HCT116 (cell line): ENCODE data around the gene PDLIM5. TPM values are rescaled to one million over a fixed set of nuclear protein-coding genes. Genes with fewer than 3 reads are reported as not detected.

Experiments used
- ATAC-seq: fragments of 200-7000 bp; cut with Tn5 transposase; 2 replicates; pipeline ENCODE4 v1.9.1; 2020; ENCODE audit warnings: mild to moderate bottlenecking, moderate library complexity
- BruUV-seq: library from RNA; stranded (reverse); fragments of 400-500 nt; replicated peaks from 2 replicates; lab custom pipeline; 2021; lab: Mats Ljungman, UMichigan
- CTCF ChIA-PET: fragments of 300-600 bp; sonication (Branson Sonifier 250); formaldehyde crosslinking; loops from one replicate; lab custom pipeline; 2021; ENCODE audit warnings: antibody characterized with exemption; lab: Charles Lee
- POLR2A ChIA-PET: fragments of 300-600, 350-600 bp; sonication (Branson Sonifier 250); formaldehyde crosslinking; loops from one replicate; lab custom pipeline; 2021; ENCODE audit warnings: antibody characterized with exemption; lab: Charles Lee
- RAD21 ChIA-PET, 2 experiments: fragments of 300-600 bp; sonication (Branson Sonifier 250); formaldehyde crosslinking; loops; one replicate each; lab custom pipeline; 2023; ENCODE audit warnings: low total read pairs in 2 of 2; ENCODE audit not compliant: uncharacterized antibody in 2 of 2, unreplicated experiment in 2 of 2, low non-redundant PET in 1 of 2; lab: Charles Lee
- DNase-seq: peaks from one replicate; pipeline ENCODE4 v3.0.0-alpha.2; 2010; ENCODE audit warnings: low read depth, low spot score
- H2AFZ ChIP-seq: fragments of 200-600 bp; shearing (Covaris generic), sonication (generic); 2 replicates; pipeline ENCODE4 v1.6.1; 2017; ENCODE audit warnings: low read depth, mixed run types, mixed read lengths, antibody characterized with exemption, low read length; ENCODE audit not compliant: poor library complexity, severe bottlenecking
- H3K27ac ChIP-seq: 2 replicates; pipeline ENCODE4 v1.5.1; 2012; ENCODE audit warnings: low read depth, low read length
- H3K27me3 ChIP-seq: fragments of 200-600 bp; sonication (generic); 2 replicates; pipeline ENCODE4 v1.6.1; 2016; ENCODE audit warnings: mixed run types, low read length, mixed read lengths; ENCODE audit not compliant: insufficient read depth
- H3K36me3 ChIP-seq, 2 experiments: fragments of 200-500 bp in 1 of 2; fragments of 200-600 bp in 1 of 2; sonication (Bioruptor generic) in 1 of 2; sonication (generic) in 1 of 2; 2 replicates each; pipeline versions ENCODE4 v1.5.1 to v1.6.1; 2014 to 2016; ENCODE audit warnings: low read length in 2 of 2, inconsistent platforms in 1 of 2, mixed read lengths in 1 of 2, mixed run types in 1 of 2; ENCODE audit not compliant: insufficient read depth in 2 of 2, control insufficient read depth in 1 of 2
- H3K4me1 ChIP-seq, 2 experiments: fragments of 200-600 bp in 1 of 2; sonication (generic) in 1 of 2; 2 replicates each; pipeline versions ENCODE4 v1.5.1 to v1.6.1; 2012 to 2017; ENCODE audit warnings: low read length in 2 of 2, inconsistent platforms in 1 of 2, mild to moderate bottlenecking in 1 of 2, mixed read lengths in 1 of 2, mixed run types in 1 of 2, moderate library complexity in 1 of 2; ENCODE audit not compliant: insufficient read depth in 2 of 2, control insufficient read depth in 1 of 2
- H3K4me2 ChIP-seq: fragments of 200-600 bp; sonication (generic); 2 replicates; pipeline ENCODE4 v1.6.1; 2017; ENCODE audit warnings: mixed run types, low read length, mixed read lengths
- H3K4me3 ChIP-seq, 2 experiments: fragments of 200-600 bp in 1 of 2; sonication (generic) in 1 of 2; replicated peaks in 1 of 2; 2 replicates each; pipeline ENCODE4 v1.5.1; 2011 to 2016; ENCODE audit warnings: low read length in 2 of 2, control low read depth in 1 of 2, low read depth in 1 of 2, mild to moderate bottlenecking in 1 of 2, mixed read lengths in 1 of 2, mixed run types in 1 of 2
- H3K79me2 ChIP-seq: fragments of 200-600 bp; sonication (generic); 2 replicates; pipeline ENCODE4 v1.6.1; 2017; ENCODE audit warnings: mild to moderate bottlenecking, mixed run types, low read length, moderate library complexity, mixed read lengths; ENCODE audit not compliant: insufficient read depth
- H3K9ac ChIP-seq: fragments of 200-600 bp; sonication (generic); 2 replicates; pipeline ENCODE4 v1.6.1; 2016; ENCODE audit warnings: low read length, mixed read lengths
- H3K9me2 ChIP-seq: fragments of 200-600 bp; sonication (generic), shearing (Covaris generic); 2 replicates; pipeline ENCODE4 v1.6.1; 2017; ENCODE audit warnings: mixed run types, mild to moderate bottlenecking, moderate library complexity; ENCODE audit not compliant: insufficient read depth
- H3K9me3 ChIP-seq, 2 experiments: fragments of 200-500 bp in 1 of 2; fragments of 200-600 bp in 1 of 2; sonication (Bioruptor generic) in 1 of 2; sonication (generic) in 1 of 2; 2 replicates each; pipeline ENCODE4 v1.6.1; 2014 to 2017; ENCODE audit warnings: low read length in 2 of 2, mixed read lengths in 2 of 2, inconsistent platforms in 1 of 2, low read depth in 1 of 2, mild to moderate bottlenecking in 1 of 2, mixed run types in 1 of 2, moderate library complexity in 1 of 2; ENCODE audit not compliant: control insufficient read depth in 1 of 2, insufficient read depth in 1 of 2
- H4K20me1 ChIP-seq: fragments of 200-600 bp; sonication (generic), shearing (Covaris generic); 2 replicates; pipeline ENCODE4 v1.6.1; 2017; ENCODE audit warnings: mixed run types, mild to moderate bottlenecking, moderate library complexity; ENCODE audit not compliant: insufficient read depth
- ATF3 ChIP-seq: IDR thresholded peaks from 2 replicates; pipeline ENCODE4 v1.6.1; 2012
- CBX3 ChIP-seq: IDR thresholded peaks from 2 replicates; pipeline ENCODE4 v1.6.1; 2012; ENCODE audit warnings: low read depth
- CTCF ChIP-seq, 3 experiments: fragments of 200-600 bp in 1 of 3; sonication (generic) in 1 of 3; IDR thresholded peaks in 2 of 3; conservative IDR thresholded peaks in 1 of 3; 2 replicates each; pipeline ENCODE4 v1.5.1; 2012 to 2017; ENCODE audit warnings: low read depth in 2 of 3, low read length in 2 of 3, antibody characterized with exemption in 1 of 3, borderline replicate concordance in 1 of 3, control low read depth in 1 of 3, mild to moderate bottlenecking in 1 of 3, mixed read lengths in 1 of 3, mixed run types in 1 of 3, moderate library complexity in 1 of 3; ENCODE audit not compliant: insufficient read depth in 1 of 3
- EGR1 ChIP-seq: IDR thresholded peaks from 2 replicates; pipeline ENCODE4 v1.6.1; 2012; ENCODE audit warnings: low read depth
- ELF1 ChIP-seq: IDR thresholded peaks from 2 replicates; pipeline ENCODE4 v1.6.1; 2012; ENCODE audit warnings: low read depth, borderline replicate concordance
- EZH2 ChIP-seq: fragments of 200-600 bp; sonication (generic); IDR thresholded peaks from 2 replicates; pipeline ENCODE4 v1.6.1; 2017; ENCODE audit warnings: antibody characterized with exemption, mixed run types
- EZH2phosphoT487 ChIP-seq: fragments of 200-600 bp; IDR thresholded peaks from 2 replicates; pipeline ENCODE4 v1.6.1; 2018; ENCODE audit warnings: antibody characterized with exemption, borderline replicate concordance
- JUND ChIP-seq: IDR thresholded peaks from 2 replicates; pipeline ENCODE4 v1.6.1; 2012
- POLR2A ChIP-seq: IDR thresholded peaks from 2 replicates; pipeline ENCODE4 v1.7.0; 2011; ENCODE audit warnings: borderline replicate concordance; ENCODE audit not compliant: insufficient read depth, insufficient read length; ENCODE audit errors: extremely low read depth
- POLR2AphosphoS5 ChIP-seq: IDR thresholded peaks from 2 replicates; pipeline ENCODE4 v1.6.1; 2011; ENCODE audit warnings: mild to moderate bottlenecking, low read depth, low read length, moderate library complexity
- RAD21 ChIP-seq: IDR thresholded peaks from 2 replicates; pipeline ENCODE4 v1.6.1; 2012; ENCODE audit warnings: low read depth, mild to moderate bottlenecking
- SIN3A ChIP-seq: IDR thresholded peaks from 2 replicates; pipeline ENCODE4 v1.6.1; 2012; ENCODE audit warnings: low read depth
- SRF ChIP-seq: IDR thresholded peaks from 2 replicates; pipeline ENCODE4 v1.6.1; 2012; ENCODE audit warnings: low read depth
- YY1 ChIP-seq: IDR thresholded peaks from 2 replicates; pipeline ENCODE4 v1.6.1; 2011; ENCODE audit warnings: low read length, low read depth, moderate library complexity, mild to moderate bottlenecking; ENCODE audit not compliant: insufficient replicate concordance; ENCODE audit errors: extremely low read depth
- ZBTB33 ChIP-seq: IDR thresholded peaks from 2 replicates; pipeline ENCODE4 v1.6.1; 2011; ENCODE audit warnings: mild to moderate bottlenecking, low read length, moderate library complexity; ENCODE audit not compliant: insufficient replicate concordance; ENCODE audit errors: extremely low read depth
- ZNF274 ChIP-seq: fragments of 200-500 bp; sonication (Bioruptor generic); IDR thresholded peaks from 2 replicates; pipeline ENCODE4 v1.6.1; 2014; ENCODE audit warnings: mild to moderate bottlenecking, low read depth, low read length, inconsistent platforms
- intact Hi-C: fragments of 100-400 bp; cut with micrococcal nuclease; formaldehyde crosslinking; loops from 2 replicates; pipeline ENCODE4 v1.10.0; 2022
- total RNA-seq: library from RNA; stranded (reverse); gene quantifications from one replicate; pipeline ENCODE4 v1.2.1, GENCODE V29; 2021; ENCODE audit not compliant: unreplicated experiment

Gene PDLIM5
- total RNA-seq, 1 experiment from 2014 or later: 130 TPM

GRCh38 chr4:94629837-94630236 is 178.1 kb downstream of the PDLIM5 start:
- intact Hi-C loops: no loop called here
- CTCF ChIA-PET: no interaction called here

More at GRCh38 chr4:94629837-94630236, 178.1 kb downstream of the PDLIM5 start:
- RAD21 ChIA-PET: no interaction called here
- Histone ChIP-seq H3K9me3 (no peaks in the 10 kb centered on the region), H3K27ac (no peak overlapping the region), H3K9ac (no peak overlapping the region), H3K4me1 (no peaks in the 10 kb centered on the region), H3K79me2 (no peaks in the 10 kb centered on the region), H4K20me1 (no peaks in the 10 kb centered on the region), H2AFZ (no peak overlapping the region), H3K4me2 (no peak overlapping the region), H3K4me3 (no peak overlapping the region), H3K9me2 (0 out of 2 replicates have a peak, but pooled peaks cover 2% of the 10 kb centered on the region), H3K27me3 (no peaks in the 10 kb centered on the region), H3K36me3 (no peaks in the 10 kb centered on the region; a peak in 1 of 4 replicates)
- ATAC-seq: no peak
- DNase-seq: no peak
- POLR2A ChIA-PET: no interaction called here
- no TSS peak for BruUV-seq
- TF ChIP-seq EGR1: no peak
- TF ChIP-seq CTCF (IDR thresholded peaks at IDR 0.05 in 2 of 3, conservative IDR thresholded peaks at IDR 0.05 in 1 of 3; ENCODE audit: borderline replicate concordance in 1 of 3, insufficient read depth in 1 of 3, low read depth in 2 of 3, low read length in 2 of 3): no peak
- no peak for TF ChIP-seq YY1
- no peak for TF ChIP-seq SIN3A
- no peak for TF ChIP-seq EZH2
- no peak for TF ChIP-seq POLR2A
- TF ChIP-seq JUND: no peak
- TF ChIP-seq RAD21: no peak
- TF ChIP-seq SRF: no peak
- TF ChIP-seq ELF1: no peak
- TF ChIP-seq ZBTB33: no peak
- no peak for TF ChIP-seq ATF3
- TF ChIP-seq ZNF274: no peak
- TF ChIP-seq CBX3: no peak
- TF ChIP-seq EZH2phosphoT487: no peak
- no peak for TF ChIP-seq POLR2AphosphoS5
